ENCODE data around the gene ZNF830.
"Not testable (repeated sequence)": the region's sequence is repeated elsewhere in the genome, so short reads cannot be mapped to it uniquely, and the experiment has no call there.

ZNF830 gene, protein sequence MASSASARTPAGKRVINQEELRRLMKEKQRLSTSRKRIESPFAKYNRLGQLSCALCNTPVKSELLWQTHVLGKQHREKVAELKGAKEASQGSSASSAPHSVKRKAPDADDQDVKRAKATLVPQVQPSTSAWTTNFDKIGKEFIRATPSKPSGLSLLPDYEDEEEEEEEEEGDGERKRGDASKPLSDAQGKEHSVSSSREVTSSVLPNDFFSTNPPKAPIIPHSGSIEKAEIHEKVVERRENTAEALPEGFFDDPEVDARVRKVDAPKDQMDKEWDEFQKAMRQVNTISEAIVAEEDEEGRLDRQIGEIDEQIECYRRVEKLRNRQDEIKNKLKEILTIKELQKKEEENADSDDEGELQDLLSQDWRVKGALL

DNA sequence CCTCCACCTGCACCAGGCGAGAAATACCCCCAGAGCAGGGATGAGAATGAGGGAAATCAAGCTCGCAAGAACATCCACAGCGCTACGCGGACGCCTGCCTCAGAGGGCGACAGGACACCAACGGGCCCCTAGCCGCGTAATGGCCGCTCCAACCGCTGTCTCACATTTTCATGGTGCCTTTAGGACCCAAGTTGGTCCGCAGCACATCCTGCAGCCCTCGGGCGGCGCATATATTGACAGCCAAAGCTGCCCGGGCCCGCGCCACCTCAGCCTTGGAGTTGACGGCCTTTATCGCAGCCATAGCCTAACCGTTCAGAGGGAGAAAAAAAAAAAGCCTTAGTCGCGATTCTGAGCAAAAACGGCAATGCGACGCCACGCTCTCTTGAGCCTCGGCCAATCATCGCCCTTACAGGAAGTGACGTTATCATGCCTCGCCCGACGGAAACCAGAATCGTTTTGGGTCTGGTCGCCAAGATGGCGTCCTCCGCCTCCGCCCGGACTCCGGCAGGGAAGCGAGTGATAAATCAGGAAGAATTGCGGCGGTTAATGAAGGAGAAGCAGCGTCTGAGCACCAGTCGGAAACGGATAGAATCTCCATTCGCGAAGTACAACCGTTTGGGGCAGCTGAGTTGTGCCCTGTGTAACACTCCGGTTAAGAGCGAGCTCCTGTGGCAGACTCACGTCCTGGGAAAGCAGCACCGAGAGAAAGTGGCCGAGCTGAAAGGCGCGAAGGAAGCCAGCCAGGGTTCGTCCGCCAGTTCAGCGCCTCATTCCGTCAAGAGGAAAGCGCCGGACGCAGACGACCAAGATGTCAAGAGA, at the start of gene ZNF830, which contains the start of gene CCT6B:
Gene ZNF830, plus strand, starts transcription at position 448 of the 819 bp plus-strand sequence. Its CDS starts 27 bp downstream, at position 475.
Gene CCT6B, minus strand, starts transcription at position 368 of the 819 bp plus-strand sequence. Its CDS starts 67 bp downstream, at position 301.
- peak; percentile 78 for DNase-seq (ENCODE audit: low read depth)

DNA sequence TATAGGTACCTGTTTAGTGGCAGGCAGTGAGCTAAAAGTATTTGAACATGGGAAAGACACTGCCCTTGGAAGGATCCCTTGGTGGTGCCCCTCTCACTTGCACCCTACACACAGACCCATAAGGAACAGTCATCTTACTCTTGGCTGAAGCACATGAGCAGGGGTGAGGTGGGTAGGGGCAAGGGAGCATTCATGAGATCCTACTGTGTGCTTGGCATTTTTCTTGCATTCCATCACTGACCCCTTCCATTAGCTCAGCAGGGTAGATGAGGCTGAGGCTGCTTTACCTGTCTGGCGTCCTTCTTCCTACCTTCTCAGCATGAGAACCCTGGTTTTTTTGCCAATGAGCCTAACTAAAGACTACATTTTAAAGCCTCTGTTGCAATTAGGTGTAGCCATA, 48.3 kb upstream of the ZNF830 start:
- DNase-seq (ENCODE audit: low read depth) = no peak

DNA sequence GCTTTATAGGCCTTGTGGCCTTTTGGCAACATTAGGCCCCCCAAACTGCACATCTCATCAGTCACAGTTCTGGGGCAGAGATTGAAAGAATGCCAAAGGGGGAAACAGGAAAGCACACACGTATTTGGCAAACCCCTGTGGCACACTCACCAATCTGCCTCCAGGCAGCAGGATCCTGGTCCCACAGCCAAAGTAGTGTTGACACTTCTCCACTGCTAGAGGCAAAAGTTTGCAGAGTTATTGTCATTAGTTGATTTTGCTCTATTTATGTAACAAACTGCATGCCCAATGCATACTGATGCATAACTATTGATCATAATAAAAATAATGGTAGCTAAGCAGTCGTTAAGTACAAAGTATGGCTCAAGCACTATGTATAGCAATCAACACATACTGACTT, 45.2 kb upstream of the ZNF830 start:
- no peak for DNase-seq (ENCODE audit: low read depth)

DNA sequence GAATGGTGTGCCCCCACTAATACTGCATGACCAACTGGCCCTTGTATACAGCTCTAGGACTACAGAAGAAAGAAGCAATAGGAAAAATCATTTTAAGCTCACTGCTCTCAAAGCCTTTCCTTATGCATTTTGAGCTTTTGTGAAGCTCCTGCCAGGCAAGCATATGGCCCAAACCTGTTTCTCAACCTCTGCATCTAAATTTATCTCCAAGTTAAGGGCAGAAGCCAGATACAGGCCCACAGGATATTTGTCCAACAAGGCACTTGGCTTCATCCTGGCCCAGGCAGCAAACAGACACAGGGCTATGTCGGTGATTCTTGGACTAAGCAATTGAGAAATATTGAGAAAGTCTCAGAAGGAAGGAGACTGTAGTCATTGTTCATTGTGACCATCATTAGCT, 44.0 kb upstream of the ZNF830 start:
- no peak for DNase-seq (ENCODE audit: low read depth)

DNA sequence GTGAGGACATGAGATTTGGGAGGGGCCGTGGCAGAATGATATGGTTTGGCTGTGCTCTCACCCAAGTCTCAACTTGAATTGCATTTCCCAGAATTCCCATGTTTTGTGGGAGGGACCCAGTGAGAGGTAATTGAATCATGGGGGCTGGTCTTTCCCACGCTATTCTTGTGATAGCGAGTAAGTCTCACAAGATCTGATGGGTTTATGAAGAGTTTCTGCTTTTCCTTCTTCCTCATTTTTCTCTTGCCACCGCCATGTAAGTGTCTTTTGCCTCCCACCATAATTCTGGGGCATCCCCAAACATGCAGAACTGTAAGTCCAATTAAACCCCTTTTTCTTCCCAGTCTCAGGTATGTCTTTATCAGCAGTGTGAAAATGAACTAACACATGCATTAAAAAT, 40.7 kb upstream of the ZNF830 start:
- DNase-seq (ENCODE audit: low read depth) = no peak

DNA sequence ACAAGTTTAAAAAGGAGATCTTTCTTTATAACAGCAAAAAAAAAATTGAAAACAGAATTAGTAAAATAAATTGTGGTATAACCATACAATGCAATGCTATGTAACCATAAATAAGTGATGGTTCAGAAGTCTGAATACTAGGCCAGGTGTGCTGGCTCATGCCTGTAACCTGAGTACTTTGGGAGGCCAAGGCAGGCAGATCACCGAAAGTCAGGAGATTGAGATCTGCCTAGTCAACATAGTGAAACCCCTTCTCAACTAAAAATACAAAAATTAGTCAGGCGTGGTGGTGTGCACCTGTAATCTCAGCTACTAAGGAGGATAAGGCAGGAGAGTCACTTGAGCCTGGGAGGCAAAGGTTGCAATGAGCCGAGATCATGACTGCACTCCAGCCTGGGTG, 34.7 kb upstream of the ZNF830 start:
- no peak for DNase-seq (ENCODE audit: low read depth)

DNA sequence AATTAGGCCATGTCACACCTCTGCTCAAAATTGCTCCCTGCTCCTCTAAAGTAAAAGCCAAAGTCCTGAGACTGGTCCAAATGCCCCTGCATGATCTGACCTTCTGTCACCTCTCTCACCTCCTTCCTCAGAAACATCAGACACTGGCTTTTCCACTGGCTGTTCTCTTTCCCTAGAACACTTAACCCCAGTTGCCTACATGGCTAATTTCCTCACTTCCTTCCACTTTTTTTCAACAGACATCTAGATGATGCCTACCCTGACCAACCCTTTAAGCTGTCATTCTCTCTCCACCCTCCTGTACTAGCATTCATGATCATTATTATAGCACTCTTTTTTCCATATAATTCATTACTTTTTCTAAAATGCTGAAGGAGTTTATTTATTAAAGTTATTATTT, 31.1 kb upstream of the ZNF830 start:
- DNase-seq (ENCODE audit: low read depth) = no peak

DNA sequence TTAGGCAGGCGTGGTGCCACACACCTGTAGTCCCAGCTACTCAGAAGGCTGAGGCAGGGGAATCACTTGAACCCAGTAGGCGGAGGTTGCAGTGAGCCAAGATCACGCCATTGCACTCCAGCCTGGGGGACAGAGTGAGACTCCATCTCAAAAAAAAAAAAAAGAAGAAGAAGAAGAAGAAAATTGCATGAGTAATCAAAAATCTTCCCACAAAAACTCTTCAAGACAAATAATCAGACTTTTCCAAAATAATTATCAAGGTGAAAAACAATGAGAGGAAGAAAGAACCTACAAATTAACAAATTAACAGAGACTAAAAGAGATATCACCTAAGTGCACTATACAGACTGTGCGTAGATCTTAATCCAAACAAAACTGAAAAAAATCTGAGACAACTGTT, 10.6 kb upstream of the ZNF830 start:
- DNase-seq (ENCODE audit: low read depth) = not testable (repeated sequence)

DNA sequence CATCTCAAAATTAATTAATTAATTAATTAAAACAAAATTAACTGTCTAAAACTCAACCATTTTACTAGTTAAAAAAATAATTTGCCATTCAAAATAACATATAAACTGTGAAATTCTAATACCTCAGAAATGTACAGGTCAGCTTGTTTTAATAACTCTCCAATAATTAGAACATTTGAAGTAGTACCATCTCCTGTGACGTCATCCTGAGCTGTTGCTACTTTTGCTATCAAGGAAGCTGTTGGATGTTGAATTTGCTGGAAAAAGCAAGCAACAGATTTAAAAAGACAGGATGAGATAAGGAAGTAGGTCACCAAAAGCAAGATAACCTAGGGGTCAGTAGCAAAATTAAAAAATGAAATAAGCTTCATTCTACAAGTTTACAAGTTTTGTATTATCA, 2.9 kb upstream of the ZNF830 start:
- no peak for DNase-seq (ENCODE audit: low read depth)

DNA sequence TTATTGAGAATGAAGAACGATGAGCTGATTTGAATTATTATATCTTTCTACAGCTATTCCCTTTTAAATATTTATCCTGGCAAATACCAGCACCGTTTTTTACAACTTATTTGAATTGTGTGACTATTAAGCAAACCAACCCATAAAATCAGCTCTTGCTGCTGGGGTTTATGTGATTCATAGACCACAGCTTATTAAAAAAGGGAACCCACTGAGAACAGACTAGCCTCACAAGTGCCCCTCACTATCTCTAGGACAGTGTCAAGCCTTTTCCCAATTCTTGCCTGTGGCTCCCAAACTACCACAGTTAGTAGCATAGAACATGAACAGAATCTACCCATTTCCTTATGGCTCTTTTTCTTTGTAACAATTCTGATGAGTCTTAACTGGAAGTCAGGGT, 12.8 kb downstream of the ZNF830 start:
- DNase-seq (ENCODE audit: low read depth) = no peak

DNA sequence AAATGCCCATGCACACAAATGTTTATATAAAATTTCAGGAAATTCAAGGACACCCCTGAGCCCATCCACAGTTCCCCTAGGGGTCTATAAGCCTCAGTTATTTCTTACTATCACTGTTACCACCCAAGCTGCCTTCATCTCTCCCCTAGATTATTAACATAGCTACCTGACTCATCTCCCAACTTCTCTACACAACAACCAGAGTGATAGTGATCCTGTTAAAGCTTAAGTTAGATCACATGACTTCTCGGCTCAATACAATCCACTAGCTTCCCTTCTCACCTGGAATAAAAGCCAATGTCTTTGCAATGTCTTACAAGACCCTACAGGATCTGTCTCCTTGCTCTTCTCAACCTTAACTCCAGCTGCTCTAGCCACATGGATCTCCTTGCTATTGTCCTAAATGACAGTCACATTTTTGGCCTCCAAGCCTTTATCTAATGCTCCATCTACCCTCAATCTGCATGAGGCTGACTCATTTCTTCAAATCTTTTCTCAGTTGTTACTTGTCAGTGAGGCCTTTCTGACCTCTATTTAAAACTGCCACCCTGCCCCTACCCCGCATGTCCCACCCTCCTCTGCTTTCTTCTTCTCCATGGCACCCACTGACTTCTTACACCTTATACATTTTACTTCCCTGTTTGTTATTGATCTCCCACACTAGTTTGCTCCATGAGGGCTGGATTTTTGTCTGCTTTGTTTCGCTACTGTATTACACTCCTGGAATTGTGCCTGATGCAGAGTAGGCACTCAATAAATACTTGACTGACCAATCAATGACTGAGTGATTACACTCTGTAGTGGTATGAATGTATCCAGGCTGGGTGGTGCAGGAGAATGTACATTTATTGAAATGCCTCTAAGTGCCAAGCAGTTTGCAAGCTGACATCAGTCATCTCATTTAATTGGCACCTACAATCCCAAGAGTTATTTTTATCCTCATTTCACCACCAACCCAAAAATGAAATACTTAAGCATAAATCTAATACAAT, 13.8 kb downstream of the ZNF830 start:
- no peak for DNase-seq (ENCODE audit: low read depth)

DNA sequence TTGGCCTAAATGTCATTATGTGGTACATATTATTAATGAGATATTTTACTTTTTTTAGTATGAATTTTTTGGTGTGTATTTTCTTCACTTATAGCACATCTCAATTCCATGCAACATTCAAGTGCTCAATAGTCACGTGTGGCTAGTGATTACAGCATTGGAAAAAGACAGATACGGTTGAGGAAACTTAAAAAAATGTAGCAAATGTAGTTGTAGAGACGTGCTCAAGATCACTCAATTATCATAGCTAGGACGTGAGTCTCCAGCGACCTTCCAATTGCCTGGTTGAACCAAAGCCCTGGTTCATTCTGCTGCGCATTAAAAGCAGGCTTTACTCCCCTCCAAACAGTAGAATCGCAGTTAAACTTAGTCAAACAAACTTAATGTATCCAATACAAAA, 17.8 kb downstream of the ZNF830 start:
- no peak for DNase-seq (ENCODE audit: low read depth)

DNA sequence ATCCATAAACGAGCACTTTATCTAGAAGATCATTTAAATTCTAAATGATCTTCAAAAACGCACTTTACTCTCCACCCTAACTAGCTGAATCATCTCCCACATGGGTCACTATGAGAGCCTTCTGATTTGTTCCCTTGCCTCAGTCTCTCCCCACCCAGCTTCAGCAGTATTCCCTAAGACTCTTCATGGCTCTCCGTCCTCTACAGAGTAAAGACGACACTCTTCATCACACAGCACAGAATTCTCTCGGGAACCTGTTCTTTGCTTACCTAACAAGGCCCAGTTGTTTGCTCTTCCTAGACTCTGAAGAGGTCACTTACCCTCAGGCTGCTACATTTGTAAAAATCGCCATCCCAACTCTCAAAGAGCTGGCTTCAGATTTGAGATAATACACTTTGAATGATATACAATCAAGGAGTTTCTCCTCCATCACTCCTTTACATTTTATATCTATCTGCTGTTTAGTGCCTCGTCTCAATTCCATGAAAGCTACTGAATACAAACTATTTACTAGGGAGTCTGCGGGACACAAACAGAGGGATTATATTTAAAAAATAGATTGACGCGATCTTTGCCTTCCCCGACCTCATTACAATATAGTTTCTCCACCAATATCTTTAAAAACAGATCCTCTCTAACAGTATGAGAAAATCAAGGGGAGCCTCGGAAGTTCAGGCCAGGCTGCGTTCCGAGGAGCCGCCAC, 18.5 kb downstream of the ZNF830 start:
- no peak for DNase-seq (ENCODE audit: low read depth)

DNA sequence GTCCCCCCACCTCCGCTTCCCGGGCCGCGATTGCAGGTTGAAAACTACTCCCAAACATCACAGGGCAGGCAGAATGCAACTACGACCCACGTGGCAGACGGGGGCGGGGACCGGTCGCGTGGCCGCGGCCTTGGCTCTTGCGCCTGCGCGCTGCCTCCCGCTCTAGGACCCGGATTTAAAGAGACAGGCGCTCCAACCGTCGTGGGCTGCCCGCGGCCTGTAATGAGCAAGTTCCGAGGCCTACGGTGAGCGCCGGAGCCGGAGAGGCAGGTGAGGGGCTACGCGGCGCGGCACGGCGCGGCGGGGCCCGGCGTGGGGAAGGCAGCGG, 19.0 kb downstream of the ZNF830 start, which contains the start of gene LIG3:
Gene LIG3, plus strand, starts transcription at position 160 of the 328 bp plus-strand sequence. CDS start 2,494 bp downstream, outside the sequence.
- peak; percentile 91 for DNase-seq (ENCODE audit: low read depth)

DNA sequence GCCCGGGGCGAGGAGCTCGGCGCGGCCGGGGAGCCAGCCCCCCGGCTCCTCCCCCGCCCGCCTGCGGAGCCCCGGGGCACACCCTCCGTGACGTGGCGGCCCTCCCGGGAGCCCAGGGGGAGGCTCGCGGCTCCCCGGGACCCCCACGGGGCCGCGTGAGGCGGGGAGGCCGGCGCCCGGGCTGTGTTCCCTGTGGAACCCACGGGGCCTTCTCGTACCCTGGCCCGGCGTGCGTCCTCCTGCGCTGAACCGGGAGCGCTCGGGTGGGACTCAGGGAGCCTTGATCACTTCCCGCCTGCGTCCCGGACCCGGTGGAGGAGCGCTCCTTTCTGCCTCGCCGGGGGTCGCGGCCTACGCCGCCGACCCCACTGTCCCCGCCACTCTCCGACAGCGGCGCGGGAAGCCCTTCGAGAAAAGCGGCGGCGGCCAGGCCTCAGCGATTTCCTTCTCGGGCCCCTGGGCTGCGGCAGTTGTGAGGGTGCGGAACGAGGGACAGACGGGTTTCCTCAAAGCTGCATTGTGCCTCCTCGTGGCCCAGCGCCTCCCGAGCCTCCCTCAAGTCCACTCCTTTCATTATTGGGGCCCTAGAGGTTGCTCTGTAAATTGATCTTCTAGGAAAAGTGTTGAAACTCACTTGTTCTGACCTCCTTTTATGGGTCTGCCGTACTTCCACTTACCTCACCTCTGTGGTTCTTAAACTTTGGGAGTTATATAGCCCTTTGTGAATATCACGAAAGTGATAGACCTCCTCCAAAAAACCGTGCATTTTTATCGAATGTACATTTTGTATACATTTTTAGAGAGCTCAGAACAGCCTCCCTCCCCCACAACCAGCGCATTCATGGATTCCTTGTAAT, 19.6 kb downstream of the ZNF830 start:
- DNase-seq (ENCODE audit: low read depth) = peak; percentile 73

DNA sequence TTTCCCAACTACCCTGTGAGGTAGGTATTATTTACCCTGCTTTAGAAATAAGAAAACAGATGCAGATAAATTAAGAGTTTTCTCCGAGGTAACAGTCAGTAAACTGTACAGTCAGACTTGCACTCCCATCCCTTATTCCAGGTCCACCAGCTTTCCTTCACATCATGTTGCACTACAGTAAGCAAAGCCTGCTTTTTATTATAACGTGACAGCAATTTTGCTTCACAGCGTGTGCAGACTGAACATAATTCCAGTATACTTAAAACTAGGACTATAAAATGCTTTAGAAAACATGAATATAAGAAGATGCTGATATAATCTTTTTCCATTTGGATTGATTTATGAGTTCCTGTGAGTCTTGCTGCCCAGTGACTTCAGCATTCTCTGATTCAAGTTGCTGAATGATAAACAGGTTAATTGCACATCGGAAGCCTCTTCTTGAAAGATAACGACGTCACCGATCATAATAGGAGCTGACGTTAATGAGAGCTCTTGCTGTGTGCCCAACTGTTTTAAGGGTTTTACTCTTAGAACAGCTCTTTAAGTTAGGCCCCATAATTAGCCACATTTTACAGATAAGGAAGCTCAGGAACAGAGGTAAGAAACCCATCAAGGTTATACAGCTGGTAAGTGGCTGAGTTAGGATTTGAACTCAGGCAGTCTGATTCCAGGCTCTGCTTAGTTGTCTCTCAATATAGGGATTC, 20.4 kb downstream of the ZNF830 start:
- DNase-seq (ENCODE audit: low read depth) = no peak

DNA sequence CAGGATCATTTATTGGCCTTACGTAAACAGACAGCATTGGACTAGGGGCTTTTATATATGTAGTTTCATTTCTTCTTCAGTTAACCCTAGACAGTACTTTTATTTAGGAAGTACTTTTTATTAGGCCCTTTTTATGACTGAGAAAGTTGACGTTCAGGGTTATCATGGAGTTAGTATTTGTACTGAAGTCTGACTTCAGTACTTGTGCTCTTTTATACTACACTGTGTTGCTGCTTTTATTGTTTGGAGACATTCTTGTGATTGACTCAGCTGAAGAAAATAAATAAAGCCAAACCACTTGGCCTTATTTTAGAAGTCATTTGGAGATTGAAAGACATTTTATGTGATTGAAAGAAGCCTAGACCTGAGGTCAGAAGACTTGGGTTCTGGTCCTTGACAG, 25.9 kb downstream of the ZNF830 start:
- DNase-seq (ENCODE audit: low read depth) = no peak

DNA sequence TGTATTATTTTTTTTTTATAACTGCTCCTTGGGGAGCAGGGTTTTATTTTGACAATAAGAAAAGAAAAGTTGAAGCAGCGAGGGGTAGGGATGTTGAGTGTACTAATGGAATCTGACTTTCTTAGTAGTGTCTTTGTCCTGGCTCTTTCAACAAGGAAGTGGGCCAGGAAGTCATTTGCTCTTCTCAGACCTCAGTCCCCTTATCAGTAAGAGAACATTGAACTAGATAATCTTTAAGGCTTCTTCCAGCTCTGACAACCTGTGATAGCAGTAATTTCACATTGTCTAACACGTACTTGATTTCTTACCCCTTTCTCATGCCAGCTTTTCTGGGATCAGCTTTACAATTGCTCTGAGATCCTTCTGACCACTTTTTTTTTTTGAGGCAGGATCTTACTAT, 27.3 kb downstream of the ZNF830 start:
- no peak for DNase-seq (ENCODE audit: low read depth)

DNA sequence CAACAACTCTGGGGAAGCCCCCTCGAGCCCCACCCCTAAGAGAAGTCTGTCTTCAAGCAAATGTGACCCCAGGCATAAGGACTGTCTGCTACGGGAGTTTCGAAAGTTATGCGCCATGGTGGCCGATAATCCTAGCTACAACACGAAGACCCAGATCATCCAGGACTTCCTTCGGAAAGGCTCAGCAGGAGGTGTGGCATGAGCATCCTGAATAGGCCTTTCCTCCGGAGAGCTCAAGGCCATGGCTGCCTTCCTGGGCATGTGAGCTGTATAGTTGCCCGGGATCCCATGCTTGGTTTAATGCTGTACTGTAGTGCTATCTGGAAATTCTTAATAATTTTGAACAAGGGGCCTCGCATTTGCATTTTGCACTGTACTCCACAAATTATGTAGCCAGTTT, 28.1 kb downstream of the ZNF830 start:
- no peak for DNase-seq (ENCODE audit: low read depth)

DNA sequence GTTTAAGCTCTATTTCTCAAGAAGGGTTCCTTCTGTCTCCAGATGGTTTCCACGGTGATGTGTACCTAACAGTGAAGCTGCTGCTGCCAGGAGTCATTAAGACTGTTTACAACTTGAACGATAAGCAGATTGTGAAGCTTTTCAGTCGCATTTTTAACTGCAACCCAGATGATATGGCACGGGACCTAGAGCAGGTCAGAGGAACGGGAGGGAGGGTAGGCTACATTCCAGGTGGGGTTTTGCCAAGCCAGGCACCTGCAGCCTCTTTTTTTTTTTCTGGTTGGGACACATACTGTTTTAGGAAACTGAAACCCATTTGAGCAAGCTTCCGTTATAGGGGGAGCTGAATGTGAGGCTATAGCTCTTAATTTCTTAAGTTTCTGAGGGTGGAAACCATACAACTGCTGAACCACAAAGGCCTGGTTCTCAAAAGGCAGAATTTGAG, 29.6 kb downstream of the ZNF830 start:
- DNase-seq (ENCODE audit: low read depth) = no peak

All from stimulated activated CD8-positive, alpha-beta memory T cell treated with anti-CD3 and anti-CD28 coated beads, Interleukin-4, amount 100 ng/mL, for 24 hours (primary cell).